Astrocyte of the spinal cord (primary cell): ENCODE data around the gene BAZ2A.

Experiments used
- DNase-seq: peaks from one replicate; pipeline ENCODE4 v3.0.0; 2011; ENCODE audit warnings: low read depth, low spot score
- H3K4me3 ChIP-seq: 2 replicates; pipeline ENCODE4 v1.5.1; 2011; ENCODE audit warnings: low read depth, mild to moderate bottlenecking, low read length, moderate library complexity
- in situ Hi-C: cut with HindIII; loops from 2 replicates; pipeline ENCODE4 v1.10.0; 2017; ENCODE audit warnings: low sequenced_read_pairs
- TF ChIP-seq, protein P1 (sequence below): IDR thresholded peaks from 2 replicates; pipeline ENCODE4 v1.5.1; 2012; ENCODE audit warnings: low read depth, mild to moderate bottlenecking, low read length, inconsistent platforms

The BAZ2A gene

GRCh38 chr12:56645201-56645716 lies 15.1 kb upstream of the BAZ2A start:
- in situ Hi-C loops, result no loop called here
- DNase-seq, result peak; percentile 5
- peak overlapping the region; percentile 97 for H3K4me3 ChIP-seq
- TF ChIP-seq, protein P1, sequence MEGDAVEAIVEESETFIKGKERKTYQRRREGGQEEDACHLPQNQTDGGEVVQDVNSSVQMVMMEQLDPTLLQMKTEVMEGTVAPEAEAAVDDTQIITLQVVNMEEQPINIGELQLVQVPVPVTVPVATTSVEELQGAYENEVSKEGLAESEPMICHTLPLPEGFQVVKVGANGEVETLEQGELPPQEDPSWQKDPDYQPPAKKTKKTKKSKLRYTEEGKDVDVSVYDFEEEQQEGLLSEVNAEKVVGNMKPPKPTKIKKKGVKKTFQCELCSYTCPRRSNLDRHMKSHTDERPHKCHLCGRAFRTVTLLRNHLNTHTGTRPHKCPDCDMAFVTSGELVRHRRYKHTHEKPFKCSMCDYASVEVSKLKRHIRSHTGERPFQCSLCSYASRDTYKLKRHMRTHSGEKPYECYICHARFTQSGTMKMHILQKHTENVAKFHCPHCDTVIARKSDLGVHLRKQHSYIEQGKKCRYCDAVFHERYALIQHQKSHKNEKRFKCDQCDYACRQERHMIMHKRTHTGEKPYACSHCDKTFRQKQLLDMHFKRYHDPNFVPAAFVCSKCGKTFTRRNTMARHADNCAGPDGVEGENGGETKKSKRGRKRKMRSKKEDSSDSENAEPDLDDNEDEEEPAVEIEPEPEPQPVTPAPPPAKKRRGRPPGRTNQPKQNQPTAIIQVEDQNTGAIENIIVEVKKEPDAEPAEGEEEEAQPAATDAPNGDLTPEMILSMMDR, result no peak

DNA sequence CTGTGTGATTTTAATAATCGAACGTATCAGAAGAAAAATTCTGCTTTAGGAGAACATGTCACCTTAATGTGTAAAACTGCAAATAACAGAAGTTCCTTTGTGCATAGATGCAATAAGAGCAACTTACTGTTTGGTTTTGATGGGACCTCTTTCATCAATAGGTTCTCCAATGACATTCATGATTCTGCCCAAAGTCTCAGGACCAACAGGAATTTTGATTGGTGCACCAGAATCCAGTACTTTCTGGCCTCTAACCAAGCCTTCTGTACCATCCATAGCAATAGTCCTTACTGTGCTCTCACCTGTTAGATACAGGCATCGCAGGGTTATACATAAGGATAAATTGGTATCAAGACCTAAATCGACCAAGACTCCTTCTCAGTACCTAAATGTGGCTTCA lies 14.5 kb upstream of the BAZ2A start:
- DNase-seq, result peak; percentile 9
- in situ Hi-C loops, result no loop called here
- TF ChIP-seq, protein P1, result no peak
- peak overlapping the region; percentile 97 for H3K4me3 ChIP-seq

- no peak overlapping the region for H3K4me3 ChIP-seq
- DNase-seq, result no peak
- in situ Hi-C loops, result no loop called here
- TF ChIP-seq, protein P1, result no peak
Observed at GRCh38 chr12:56641219-56641618, 11.1 kb upstream of the BAZ2A start.

DNA sequence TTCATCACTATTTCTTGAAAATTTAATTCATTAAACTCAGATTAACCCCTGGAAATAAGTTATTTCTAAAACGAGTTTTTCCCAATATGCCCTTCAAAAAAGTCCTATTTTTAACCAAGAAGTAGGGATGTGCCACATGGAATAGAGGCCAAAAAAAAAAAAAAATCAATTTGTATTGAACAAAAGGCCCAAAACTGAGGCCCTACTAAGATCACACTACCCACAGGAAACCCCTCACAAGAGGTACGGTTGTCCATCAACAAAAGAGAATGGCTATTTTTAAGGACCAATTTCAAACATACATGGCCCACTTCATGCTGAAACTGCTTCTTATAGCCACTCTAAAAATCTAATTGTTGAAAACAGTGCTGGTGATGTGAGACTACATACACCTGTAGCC lies 7.5 kb upstream of the BAZ2A start:
- in situ Hi-C loops, result no loop called here
- TF ChIP-seq, protein P1, result no peak
- H3K4me3 ChIP-seq, result no peak overlapping the region
- DNase-seq, result no peak

- TF ChIP-seq, protein P1, result peak; percentile 82
- DNase-seq, result peak; percentile 100
- in situ Hi-C loops, result no loop called here
- peak overlapping the region; percentile 81 for H3K4me3 ChIP-seq
Observed at GRCh38 chr12:56636675-56637540, 6.8 kb upstream of the BAZ2A start.

DNA sequence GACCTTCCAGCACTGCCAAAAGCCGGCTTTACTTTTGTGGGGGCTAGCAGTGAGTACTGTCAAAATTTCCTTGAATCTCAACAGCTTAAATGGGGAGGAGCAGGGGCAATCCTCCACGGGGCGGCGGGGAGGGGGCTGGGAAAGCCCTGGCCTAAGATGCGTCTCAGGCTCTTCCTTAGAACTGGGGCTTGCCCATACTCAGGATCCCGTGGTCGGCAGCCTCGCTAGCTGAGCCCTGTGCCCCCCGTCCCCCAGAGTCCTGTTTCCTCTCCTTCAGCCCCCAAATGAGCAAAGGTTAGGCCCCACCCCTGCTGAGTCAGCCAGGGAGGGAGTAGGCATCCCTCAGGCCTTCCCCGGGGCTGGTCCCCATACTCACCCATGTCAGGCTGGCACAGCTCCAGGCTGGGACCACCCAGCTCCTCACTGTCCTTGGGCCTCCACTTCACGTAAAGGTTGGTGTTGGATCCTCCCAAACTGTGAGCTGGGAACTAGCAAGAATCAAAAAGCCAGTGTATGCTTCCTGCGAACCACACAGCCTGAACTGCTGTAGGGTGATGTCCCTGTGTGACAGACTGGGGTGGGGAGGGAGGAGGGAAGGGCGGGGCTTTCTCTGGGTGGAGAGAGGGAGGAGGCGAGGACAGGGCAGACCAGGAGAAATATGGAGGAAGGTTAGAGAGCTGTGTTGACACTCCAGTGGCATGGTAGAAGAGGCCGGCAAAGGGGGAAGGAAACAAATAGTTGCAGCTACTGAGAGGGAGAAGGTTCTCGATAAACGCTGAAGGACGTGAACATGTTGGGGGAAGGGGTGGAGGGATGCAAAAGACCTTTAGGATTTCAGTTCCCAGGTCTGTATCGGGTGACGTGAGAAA lies 5.9 kb upstream of the BAZ2A start:
- DNase-seq, result peak; percentile 90
- in situ Hi-C loops, result no loop called here
- H3K4me3 ChIP-seq, result peak overlapping the region; percentile 81
- TF ChIP-seq, protein P1, result no peak
